ENCODE data around the gene PTPMT1.
"Not testable (repeated sequence)": the region's sequence is repeated elsewhere in the genome, so short reads cannot be mapped to it uniquely, and the experiment has no call there.

PTPMT1 gene

DNA sequence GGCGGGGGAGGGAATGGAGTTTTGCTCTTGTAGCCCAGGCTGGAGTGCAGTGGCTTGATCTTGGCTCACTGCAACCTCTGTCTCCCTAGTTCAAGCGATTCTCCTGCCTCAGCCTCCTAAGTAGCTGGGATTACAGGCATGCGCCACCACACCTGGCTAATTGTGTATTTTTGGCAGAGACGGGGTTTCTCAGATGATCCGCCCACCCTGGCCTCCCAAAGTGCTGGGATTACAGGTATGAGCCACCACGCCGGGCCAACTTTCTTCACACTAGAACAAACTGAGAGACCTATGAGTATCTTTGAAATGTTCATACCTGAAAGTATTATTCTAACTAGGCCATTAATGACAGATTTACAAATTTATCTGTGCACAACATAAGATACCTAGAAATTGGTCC is 19.1 kb upstream of the PTPMT1 start:
- not testable (repeated sequence) for DNase-seq (ENCODE audit: low read depth)

DNA sequence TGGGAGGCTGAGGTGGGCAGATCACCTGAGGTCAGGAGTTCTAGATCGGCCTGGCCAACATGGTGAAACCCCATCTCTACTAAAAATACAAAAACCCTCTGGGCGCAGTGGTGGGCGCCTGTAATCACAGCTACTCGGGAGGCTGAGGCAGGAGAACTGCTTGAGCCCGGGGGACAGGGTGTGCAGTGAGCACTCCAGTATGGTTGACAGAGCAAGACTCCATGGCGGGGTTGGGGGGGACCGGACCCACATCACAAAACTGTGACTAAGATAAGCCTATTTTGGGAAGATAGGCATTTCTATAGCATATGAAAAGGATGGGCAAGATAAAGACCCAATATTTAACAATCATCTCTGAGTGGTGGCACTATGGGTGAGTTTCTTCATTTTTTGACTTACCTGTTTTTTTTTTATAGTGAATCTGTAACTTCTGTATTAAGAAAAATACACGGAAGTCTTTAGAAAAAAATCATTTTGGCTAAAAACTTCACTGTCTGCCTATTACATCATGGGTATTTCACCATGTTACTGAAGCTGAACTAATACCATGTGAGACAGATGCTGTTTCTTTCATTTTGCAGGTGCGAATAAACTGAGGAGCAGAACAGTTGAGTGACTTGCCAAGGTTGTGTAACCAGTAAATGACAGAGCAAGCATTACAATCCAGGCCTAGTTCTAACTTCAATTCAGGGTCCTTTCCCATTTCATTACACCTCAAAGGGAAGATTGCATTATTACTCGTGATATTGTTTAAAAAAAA is 14.9 kb upstream of the PTPMT1 start:
- no peak for DNase-seq (ENCODE audit: low read depth)

DNA sequence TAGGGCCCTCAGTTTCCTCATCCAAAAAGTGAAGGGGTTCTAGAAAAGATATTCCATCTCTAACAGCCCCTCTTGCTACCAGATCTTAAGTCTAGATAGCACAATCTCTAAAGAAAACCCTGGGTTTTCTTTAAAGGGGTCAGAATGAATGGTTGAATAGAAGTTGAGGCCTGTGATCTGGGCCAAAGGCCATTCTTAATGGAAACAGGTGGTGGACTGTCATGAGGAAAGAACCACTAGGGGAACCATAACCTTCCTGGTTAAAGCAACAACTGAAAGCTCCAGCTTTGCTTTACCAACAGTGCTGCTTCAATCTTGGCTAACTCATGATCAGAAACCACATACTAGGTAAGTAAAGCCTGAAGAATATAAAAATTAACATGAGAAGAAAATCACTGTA is 14.3 kb upstream of the PTPMT1 start:
- no peak for DNase-seq (ENCODE audit: low read depth)

DNA sequence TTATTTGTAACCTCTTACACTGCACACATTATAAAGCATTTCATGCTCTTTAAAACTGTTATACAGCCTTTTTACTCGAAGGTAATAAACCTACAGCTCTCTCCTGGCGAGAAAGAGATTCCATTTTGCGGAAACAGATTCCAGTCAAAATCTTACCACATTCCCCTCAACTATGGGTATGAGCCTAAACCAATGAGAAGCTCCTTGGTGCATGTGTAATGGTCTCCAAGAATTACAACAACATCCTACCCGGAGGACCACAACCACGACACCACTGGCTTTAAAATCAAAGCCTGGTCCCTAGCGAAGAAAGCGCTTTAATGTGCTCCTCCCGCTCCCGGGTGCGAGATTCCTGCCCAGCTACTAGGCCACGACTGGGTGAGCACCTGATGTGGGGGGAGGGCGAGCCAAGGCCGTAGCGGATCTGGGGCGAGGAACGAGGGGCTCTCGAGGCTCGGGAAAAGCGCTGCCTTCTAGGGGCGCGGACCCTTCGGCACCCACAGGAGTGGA is 13.3 kb upstream of the PTPMT1 start:
- no peak for DNase-seq (ENCODE audit: low read depth)

DNA sequence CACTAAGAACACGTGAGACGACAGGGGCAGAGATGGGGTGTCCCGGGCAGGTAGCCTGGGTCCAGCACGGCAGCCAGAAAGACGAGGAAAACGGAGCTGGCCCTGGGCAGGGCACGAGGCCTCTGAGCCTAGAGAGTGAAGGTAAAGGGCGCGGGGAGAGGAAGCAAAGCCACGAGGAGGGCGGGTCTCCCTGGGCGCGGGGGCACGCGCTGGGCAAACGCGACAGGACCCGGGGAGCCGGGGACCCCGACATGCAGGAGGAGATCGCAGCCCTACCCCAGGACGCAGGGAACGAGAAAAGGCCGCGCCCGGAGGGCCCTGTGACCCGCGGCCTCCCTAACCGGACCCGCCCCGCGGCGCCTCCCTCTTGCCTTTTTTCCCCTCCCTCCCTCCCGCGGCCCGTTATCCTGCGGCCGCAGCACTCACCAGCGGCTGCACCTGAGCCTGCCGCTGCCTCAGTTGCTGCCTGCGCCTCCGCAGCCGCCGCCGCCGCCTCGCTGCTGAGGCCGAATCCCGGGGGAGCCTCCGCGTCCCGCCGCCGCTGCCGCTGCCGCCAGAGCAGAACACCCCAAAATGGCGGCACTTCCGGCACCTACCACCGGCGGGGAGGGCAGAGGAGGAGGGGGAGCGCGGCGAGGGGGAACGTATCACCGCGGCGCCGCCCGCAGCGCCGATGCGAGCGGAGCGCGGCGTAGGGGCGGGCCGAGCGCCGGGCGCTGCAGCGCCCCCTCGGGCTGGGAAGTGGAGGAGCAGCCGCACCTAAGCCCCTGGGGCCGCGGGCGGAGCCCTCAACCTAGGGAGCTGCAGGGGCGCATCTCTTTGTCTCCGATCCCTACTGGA is 12.6 kb upstream of the PTPMT1 start, which contains the start of gene CELF1:
TSS of gene CELF1 (minus strand) at position 567 of the 840 bp plus-strand sequence. CDS start 53,609 bp downstream, outside the sequence.
- peak; percentile 73 for DNase-seq (ENCODE audit: low read depth)

DNA sequence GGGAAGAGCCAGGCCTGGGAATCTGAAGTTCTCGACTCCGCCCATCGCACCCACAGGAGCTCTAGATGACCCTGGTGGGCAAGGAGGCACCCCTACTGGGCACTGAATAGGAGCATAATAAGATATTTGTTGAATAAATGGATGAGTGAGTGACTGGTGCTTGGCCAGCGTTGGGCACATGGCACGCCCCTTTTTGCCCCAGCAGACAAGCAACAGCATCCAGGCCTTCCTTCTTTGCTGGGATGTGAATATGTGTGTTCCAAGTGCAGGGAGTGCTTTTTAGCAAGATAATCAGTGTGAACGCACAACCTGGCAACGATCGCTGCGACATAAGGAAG is 12.0 kb upstream of the PTPMT1 start:
- no peak for DNase-seq (ENCODE audit: low read depth)

DNA sequence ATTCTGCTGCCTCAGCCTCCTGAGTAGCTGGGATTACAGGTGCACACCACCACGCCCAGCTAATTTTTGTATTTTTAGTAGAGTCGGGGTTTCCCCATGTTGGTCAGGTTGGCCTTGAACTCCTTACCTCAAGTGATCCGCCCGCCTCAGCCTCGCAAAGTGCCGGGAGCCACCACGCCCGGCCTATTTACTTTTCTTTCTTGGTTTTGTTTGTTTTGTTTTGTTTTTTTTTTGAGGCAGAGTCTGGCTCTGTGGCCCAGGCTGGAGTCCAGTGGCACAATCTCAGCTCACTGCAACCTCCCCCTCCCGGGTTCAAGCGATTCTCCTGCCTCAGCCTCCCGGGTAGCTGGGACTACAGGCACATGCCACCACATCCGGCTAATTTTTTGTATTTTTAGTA is 8.4 kb upstream of the PTPMT1 start:
- not testable (repeated sequence) for DNase-seq (ENCODE audit: low read depth)

DNA sequence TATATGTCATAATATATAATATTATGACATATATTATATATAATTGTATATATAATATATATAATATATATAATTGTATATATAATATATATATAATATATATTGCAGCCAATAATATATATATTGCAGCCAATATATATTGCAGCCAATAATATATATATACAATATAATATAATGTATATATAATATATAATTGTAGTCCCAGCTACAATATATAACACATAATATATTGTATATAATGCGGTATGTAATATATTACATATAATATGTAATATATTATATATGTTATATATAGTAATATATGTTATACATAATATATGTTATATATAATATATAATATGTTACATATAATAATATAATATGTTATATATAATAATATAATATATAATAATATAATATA is 6.7 kb upstream of the PTPMT1 start:
- DNase-seq (ENCODE audit: low read depth), result no peak

DNA sequence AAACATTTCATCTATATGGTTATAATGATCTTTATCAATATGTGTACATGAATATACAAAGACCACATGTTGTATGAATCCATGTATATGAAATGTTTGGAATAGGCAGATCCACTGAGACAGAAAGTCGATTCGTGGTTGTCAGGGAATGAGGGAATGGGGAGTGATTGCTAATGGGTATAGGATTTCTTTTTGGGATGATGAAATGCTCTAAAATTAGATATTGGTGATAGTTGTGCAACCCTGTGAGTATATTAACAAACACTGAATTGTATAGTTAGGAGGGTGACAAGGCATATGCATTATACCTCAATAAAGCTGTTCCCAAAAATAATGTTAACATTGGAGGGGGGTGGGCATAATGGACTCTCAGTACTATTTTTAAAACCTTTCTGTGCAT is 5.0 kb upstream of the PTPMT1 start:
- no peak for DNase-seq (ENCODE audit: low read depth)

DNA sequence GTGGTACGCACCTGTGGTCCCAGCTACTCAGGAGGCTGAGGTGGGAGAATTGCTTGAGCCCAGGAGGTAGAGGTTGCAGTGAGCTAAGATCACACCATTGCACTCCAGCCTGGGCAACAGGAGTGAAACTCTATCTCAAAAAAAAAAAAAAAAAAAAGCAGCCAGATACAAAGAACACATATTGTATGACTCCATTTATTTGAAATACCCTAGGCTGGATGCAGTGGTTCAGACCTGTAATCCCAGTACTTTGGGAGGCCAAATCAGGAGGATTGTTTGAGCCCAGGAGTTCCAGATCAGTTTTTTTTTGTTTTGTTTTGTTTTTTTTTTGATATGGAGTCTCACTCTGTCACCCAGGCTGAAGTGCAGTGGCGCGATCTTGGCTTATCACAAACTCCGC is 3.0 kb upstream of the PTPMT1 start:
- not testable (repeated sequence) for DNase-seq (ENCODE audit: low read depth)

DNA sequence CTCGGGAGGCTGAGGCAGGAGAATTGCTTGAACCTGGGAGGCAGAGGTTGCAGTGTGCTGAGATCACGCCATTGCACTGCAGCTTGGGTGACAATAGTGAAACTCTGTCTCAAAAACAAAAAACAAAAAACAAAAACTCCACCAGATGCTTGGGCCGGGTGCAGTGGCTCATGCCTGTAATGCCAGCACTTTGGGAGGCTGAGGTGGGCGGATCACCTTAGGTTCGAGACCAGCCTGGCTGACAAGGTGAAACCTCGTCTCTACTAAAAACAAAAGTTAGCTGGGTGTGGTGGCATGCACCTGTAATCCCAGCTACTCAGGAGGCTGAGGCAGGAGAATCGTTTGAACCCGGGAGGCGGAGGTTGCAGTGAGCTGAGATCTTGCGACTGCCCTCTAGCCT is 1.0 kb upstream of the PTPMT1 start:
- DNase-seq (ENCODE audit: low read depth), result not testable (repeated sequence)

DNA sequence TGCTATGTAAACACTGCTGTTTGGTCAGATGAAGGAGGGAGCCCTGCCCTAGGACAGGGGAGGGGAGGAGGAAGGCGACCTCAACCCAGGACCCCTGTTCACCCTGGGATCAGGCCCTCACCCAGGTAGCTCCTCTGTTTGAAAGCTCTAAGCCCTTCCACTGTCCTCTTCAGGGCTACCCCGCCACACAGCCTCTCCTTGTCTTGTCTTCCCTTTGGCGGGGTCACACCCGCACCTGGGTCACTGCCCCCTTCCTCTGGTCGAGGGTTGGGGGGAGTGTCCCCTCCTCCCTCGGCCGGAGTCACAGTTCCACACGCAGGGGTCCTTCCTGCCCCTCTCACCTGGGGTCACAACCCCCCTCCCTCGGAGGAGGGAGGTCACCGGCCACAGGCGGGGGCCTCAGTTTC is 463 bp upstream of the PTPMT1 start:
- no peak for DNase-seq (ENCODE audit: low read depth)

DNA sequence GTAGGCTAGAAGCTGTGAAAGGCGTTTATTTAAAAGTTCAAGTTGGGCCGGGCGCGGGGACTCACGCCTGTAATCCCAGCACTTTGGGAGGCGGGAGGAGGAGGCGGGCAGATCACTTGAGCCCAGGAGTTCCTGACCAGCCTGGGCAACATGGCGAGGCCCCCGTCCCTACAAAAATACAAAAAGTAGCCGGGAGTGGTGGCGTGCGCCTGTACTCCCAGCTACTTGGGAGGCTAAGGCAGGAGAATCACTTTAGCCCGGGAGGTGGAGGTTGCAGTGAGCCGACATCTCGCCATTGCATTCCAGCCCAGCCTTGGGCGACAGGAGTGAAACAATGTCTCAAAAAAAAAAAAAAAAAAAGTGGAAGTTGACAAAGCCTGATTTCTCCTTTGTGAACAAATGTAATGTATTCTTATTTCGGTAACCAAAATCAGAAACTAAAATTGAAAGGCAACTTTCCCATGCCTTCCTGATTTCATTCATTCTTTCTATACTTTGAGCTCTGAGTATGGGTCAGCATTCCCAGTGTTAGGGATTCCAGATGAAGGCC is 825 bp downstream of the PTPMT1 start:
- no peak for DNase-seq (ENCODE audit: low read depth)

DNA sequence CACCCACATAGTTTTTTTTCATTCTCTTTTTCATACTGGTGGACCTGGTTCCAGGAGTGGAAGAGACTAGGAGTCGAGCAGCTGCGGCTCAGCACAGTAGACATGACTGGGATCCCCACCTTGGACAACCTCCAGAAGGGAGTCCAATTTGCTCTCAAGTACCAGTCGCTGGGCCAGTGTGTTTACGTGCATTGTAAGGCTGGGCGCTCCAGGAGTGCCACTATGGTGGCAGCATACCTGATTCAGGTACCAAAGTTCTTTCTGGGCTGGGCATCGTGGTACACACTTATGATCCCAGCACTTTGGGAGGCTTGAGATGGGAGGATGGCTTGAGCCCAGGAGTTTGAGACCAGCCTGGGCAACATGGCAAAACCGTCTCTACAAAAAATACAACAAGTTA is 4.2 kb downstream of the PTPMT1 start:
- DNase-seq (ENCODE audit: low read depth), result no peak

DNA sequence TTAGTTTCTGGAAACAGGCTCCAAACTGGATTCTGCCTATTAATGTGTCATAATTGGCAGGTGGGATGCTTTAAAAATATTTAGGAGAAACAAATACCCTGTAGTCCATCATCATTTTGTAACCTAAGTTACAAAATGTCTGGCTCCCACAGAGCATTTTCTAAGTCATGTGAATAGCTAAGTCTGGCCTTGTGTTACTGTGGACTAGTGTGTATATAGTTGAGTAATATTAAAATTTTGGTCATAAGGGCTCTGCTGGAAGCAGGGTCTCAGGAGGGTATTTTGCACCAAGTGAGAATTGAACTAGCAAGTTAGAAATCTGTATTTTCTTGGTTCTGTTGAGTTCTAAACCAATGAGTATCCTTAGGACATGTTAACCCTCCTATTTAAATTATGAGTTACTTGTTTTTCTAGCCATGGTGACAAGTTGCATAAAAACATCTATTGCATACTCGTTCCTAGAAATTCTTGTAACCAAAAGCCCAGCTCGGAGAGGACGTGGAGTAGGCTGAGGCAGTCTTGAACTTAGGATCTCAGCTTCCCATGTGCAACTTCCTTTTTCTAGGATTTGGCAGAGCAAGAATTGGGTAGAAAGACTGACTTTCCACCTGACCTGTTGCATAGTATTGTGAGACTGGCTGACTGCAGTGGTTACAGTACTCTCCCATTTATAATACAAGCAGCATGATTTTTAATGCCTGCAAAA is 5.4 kb downstream of the PTPMT1 start:
- DNase-seq (ENCODE audit: low read depth), result no peak

DNA sequence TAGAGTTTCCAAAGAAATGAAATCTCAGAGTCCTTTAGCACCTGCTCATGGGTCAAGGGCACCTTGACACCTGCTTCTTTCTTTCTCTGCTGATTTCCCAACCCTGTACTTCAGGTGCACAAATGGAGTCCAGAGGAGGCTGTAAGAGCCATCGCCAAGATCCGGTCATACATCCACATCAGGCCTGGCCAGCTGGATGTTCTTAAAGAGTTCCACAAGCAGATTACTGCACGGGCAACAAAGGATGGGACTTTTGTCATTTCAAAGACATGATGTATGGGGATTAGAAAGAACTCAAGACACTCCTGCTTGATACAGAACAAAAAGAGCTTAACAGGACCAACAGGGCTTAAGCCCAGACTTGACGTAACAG is 5.9 kb downstream of the PTPMT1 start:
- no peak for DNase-seq (ENCODE audit: low read depth)

DNA sequence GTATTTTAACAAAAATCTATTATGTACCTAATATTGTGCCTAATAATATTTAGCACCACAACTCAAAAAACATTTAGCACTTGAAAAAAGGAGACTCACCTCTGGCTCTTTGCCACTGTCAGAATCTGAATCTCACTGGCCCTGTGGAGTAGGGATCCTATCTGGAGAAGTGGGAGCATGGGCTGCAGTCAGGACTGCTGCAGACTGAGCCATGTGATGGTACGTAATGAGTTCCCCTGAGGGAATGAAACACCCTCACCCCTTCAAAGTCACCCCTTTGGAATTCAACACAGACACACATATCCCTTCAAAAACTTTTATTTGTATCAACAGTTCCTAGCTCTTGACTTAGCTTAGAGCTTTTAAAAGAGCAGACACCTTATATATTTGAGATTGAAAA is 6.5 kb downstream of the PTPMT1 start:
- DNase-seq (ENCODE audit: low read depth), result peak; percentile 33

DNA sequence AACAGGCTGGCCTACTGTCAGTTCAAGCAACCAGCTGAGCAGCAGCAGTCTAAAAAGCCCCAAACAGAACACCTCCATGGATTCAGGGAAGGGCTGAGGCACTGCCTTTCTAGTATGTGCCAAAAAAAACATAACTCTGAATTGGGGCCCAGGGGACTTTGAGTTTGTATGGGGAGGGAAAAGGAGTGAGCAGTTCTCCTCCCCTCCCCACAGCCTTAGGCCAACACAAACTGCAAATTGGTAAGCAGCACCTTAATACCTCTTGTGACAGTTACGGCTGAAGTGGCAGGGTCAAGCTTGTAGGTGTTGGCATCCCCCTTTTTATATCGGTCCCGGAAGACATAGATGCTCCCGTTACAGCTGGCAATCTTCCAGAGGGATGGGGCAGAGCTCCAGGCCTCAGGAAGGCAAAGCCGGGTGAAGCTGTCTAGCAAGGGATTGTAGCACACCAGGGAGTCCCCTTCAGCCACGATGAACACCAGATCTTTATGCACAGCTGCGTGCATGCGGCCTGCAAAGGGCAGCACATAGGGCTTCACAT is 7.4 kb downstream of the PTPMT1 start:
- no peak for DNase-seq (ENCODE audit: low read depth)

DNA sequence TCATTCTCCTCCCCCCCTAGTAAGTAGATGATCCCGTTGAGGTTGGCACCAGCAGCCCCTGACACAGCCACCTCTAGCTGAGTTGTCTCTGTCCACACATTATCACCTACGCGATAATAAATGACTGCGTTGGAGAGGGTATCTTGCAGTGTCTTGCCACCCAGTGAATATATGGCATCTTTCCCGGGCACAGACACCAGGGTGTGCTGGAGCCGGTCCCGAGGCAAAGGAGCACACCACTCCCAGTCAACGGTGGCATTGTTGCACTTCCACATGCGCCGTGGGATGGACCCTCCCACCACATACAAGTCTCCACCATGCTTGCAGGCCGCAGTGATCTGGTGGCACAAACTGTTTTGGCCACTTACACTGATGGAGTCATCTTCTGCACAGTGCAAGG is 7.9 kb downstream of the PTPMT1 start:
- no peak for DNase-seq (ENCODE audit: low read depth)

DNA sequence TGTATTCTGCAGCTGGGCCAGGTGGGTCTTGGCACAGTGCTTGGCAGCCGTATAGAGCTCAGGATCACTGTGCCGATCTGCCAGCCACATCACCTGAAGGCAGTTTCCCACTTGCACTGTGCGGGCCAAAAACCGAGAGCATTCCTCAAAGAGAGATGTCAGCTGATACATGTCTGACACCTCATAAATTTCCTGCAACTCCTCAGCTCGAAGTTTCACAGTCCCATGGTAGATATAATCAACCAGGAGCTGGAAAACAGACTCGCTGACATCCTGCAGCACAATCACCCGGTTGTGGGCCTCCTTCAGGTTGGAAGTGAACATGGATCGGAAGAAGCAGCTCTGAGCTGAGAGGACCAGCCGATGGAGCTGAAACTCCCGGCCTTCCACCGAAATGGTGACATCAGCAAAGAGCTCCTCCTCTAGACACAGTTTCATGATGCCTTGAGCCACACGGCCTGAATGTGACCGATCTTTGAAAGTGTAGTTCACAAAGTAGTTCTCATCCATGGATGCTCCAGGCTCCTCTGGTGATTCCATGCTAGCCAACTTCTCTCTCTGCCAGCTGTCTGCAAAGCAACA is 12.2 kb downstream of the PTPMT1 start:
- DNase-seq (ENCODE audit: low read depth), result no peak

Measured in GM04504 (cell line).